Measurements from ENCODE around the gene KCNMA1.

Gene KCNMA1

GRCh38 chr10:76990561-76990960 is 647.0 kb downstream of the KCNMA1 start:
- no peak for DNase-seq

- DNase-seq, result peak; percentile 24 to 73
Measured at GRCh38 chr10:76984559-76985443, 652.8 kb downstream of the KCNMA1 start.

- no peak for DNase-seq
Measured at GRCh38 chr10:76983624-76984023, 654.0 kb downstream of the KCNMA1 start.

- DNase-seq, result no peak
Measured at GRCh38 chr10:76982671-76983070, 654.9 kb downstream of the KCNMA1 start.

GRCh38 chr10:76981251-76981650 is 656.4 kb downstream of the KCNMA1 start:
- DNase-seq, result no peak

GRCh38 chr10:76977901-76978300 is 659.7 kb downstream of the KCNMA1 start:
- DNase-seq, result no peak

GRCh38 chr10:76977046-76977445 is 660.6 kb downstream of the KCNMA1 start:
- DNase-seq, result no peak

GRCh38 chr10:76976142-76976541 is 661.5 kb downstream of the KCNMA1 start:
- no peak for DNase-seq

GRCh38 chr10:76975126-76975525 is 662.5 kb downstream of the KCNMA1 start:
- DNase-seq, result no peak

- no peak for DNase-seq
Measured at GRCh38 chr10:76974017-76974691, 663.5 kb downstream of the KCNMA1 start.

GRCh38 chr10:76973091-76974016 is 664.3 kb downstream of the KCNMA1 start:
- no peak for DNase-seq

GRCh38 chr10:76972541-76972940 is 665.1 kb downstream of the KCNMA1 start:
- DNase-seq, result no peak

GRCh38 chr10:76971547-76972170 is 665.9 kb downstream of the KCNMA1 start:
- DNase-seq, result no peak

GRCh38 chr10:76970711-76971519 is 666.7 kb downstream of the KCNMA1 start:
- DNase-seq, result no peak

GRCh38 chr10:76969366-76969948 is 668.2 kb downstream of the KCNMA1 start:
- no peak for DNase-seq

- no peak for DNase-seq
Measured at GRCh38 chr10:76968483-76968882, 669.1 kb downstream of the KCNMA1 start.

- DNase-seq, result no peak
Measured at GRCh38 chr10:76962851-76963250, 674.8 kb downstream of the KCNMA1 start.

GRCh38 chr10:76961841-76962240 is 675.8 kb downstream of the KCNMA1 start:
- no peak for DNase-seq

- DNase-seq, result no peak
Measured at GRCh38 chr10:76959111-76959510, 678.5 kb downstream of the KCNMA1 start.

GRCh38 chr10:76954838-76955237 is 682.8 kb downstream of the KCNMA1 start:
- no peak for DNase-seq

- no peak for DNase-seq
Measured at GRCh38 chr10:76950354-76950753, 687.3 kb downstream of the KCNMA1 start.
